ENCODE data around the gene CECR2.

DNA sequence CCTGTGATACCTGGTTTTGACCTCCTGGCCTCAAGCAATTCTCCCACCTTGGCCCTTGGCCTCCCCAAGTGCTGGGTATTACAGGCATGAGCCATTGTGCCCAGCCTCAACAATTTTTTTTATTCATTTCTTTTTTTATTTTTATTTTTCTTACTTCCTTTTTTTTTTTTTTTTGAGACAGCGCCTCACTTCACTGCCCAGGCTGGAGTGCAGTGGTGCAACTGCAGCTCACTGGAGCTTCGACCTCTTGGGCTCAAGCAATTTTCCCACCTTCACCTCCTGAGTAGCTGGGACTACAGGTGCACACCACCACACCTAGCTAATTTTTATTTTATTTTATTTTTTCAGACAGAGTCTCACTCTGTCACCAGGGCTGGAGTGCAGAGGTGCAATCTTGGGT is 25.5 kb upstream of the CECR2 start:
- TF ChIP-seq, protein P1, sequence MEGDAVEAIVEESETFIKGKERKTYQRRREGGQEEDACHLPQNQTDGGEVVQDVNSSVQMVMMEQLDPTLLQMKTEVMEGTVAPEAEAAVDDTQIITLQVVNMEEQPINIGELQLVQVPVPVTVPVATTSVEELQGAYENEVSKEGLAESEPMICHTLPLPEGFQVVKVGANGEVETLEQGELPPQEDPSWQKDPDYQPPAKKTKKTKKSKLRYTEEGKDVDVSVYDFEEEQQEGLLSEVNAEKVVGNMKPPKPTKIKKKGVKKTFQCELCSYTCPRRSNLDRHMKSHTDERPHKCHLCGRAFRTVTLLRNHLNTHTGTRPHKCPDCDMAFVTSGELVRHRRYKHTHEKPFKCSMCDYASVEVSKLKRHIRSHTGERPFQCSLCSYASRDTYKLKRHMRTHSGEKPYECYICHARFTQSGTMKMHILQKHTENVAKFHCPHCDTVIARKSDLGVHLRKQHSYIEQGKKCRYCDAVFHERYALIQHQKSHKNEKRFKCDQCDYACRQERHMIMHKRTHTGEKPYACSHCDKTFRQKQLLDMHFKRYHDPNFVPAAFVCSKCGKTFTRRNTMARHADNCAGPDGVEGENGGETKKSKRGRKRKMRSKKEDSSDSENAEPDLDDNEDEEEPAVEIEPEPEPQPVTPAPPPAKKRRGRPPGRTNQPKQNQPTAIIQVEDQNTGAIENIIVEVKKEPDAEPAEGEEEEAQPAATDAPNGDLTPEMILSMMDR (IDR thresholded peaks at IDR 0.05) = no peak
- TF ChIP-seq POLR2AphosphoS5 (IDR thresholded peaks at IDR 0.05) = no peak
- TF ChIP-seq POLR2A (IDR thresholded peaks at IDR 0.05) = no peak

Measured in breast epithelium (tissue), 3 donors.